ENCODE data around the gene RIBC2.

GRCh38 chr22:45477366-45478107, 64.0 kb downstream of the RIBC2 start:
- TF ChIP-seq POLR2AphosphoS5 (IDR thresholded peaks at IDR 0.05) (no peak), POLR2A (IDR thresholded peaks at IDR 0.05) (no peak)

Measured in breast epithelium (tissue), 3 donors.